Stimulated activated naive CD8-positive, alpha-beta T cell treated with anti-CD3 and anti-CD28 coated beads, Interleukin-15, Interleukin-2, amounts not matched to agents 100 ng/mL and 50 ng/mL, for 24 hours (primary cell): ENCODE results near the gene ESYT1.
A peak's percentile ranks its signal among the peaks of the same experiment; 100 is the strongest.

Source experiments
- H3K27ac Mint-ChIP-seq: one replicate; pipeline ENCODE4 v1.8.0; 2021; ENCODE audit warnings: mild to moderate bottlenecking, mixed read lengths
- H3K27me3 Mint-ChIP-seq: one replicate; pipeline ENCODE4 v1.8.0; 2021; ENCODE audit warnings: mixed read lengths
- H3K36me3 Mint-ChIP-seq: one replicate; pipeline ENCODE4 v1.8.0; 2021; ENCODE audit warnings: low read depth, mixed read lengths
- H3K4me1 Mint-ChIP-seq: one replicate; pipeline ENCODE4 v1.8.0; 2021; ENCODE audit warnings: low read depth, mixed read lengths
- H3K4me3 Mint-ChIP-seq: one replicate; pipeline ENCODE4 v1.8.0; 2021; ENCODE audit warnings: mild to moderate bottlenecking, mixed read lengths
- H3K9me3 Mint-ChIP-seq: one replicate; pipeline ENCODE4 v1.8.0; 2021; ENCODE audit warnings: mixed read lengths

Gene ESYT1, protein sequence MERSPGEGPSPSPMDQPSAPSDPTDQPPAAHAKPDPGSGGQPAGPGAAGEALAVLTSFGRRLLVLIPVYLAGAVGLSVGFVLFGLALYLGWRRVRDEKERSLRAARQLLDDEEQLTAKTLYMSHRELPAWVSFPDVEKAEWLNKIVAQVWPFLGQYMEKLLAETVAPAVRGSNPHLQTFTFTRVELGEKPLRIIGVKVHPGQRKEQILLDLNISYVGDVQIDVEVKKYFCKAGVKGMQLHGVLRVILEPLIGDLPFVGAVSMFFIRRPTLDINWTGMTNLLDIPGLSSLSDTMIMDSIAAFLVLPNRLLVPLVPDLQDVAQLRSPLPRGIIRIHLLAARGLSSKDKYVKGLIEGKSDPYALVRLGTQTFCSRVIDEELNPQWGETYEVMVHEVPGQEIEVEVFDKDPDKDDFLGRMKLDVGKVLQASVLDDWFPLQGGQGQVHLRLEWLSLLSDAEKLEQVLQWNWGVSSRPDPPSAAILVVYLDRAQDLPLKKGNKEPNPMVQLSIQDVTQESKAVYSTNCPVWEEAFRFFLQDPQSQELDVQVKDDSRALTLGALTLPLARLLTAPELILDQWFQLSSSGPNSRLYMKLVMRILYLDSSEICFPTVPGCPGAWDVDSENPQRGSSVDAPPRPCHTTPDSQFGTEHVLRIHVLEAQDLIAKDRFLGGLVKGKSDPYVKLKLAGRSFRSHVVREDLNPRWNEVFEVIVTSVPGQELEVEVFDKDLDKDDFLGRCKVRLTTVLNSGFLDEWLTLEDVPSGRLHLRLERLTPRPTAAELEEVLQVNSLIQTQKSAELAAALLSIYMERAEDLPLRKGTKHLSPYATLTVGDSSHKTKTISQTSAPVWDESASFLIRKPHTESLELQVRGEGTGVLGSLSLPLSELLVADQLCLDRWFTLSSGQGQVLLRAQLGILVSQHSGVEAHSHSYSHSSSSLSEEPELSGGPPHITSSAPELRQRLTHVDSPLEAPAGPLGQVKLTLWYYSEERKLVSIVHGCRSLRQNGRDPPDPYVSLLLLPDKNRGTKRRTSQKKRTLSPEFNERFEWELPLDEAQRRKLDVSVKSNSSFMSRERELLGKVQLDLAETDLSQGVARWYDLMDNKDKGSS

DNA sequence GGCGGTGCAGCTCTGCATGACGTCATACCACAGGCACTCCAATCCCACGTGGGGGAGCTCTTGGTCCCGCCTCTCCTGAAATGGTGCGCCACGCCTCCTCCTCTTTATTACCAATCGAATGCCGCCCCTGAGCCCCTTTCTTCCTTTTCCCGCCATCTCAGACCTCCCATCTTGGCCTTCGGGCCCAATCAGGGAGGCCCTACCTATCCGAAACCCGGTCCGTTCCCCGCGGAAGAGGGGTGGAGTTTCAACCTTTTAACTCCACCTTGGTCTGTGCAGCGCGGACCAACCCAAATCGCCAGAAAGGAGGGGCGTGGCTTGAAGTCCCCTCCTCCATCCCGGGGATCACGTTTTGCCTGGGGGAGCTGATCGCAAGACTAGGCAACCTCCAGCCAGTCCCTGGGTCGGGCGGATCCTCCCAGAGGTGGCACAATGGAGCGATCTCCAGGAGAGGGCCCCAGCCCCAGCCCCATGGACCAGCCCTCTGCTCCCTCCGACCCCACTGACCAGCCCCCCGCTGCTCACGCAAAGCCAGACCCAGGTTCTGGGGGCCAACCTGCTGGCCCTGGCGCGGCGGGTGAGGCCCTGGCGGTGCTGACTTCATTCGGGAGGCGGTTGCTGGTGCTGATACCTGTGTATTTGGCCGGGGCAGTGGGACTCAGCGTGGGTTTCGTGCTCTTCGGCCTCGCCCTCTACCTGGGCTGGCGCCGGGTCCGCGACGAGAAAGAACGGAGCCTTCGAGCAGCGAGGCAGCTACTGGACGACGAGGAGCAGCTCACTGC lies at the start of gene ESYT1:
TSS of gene ESYT1 (plus strand) at position 380 of the 782 bp plus-strand sequence. CDS start at position 433, 53 bp downstream.
- Mint-ChIP-seq H3K27me3 (no peaks in the 10 kb centered on the region), H3K4me1 (peaks cover 68% of the 10 kb centered on the region), H3K27ac (peak within 1 kb of the TSS; percentile 88), H3K9me3 (no peaks in the 10 kb centered on the region), H3K4me3 (peak within 1 kb of the TSS; percentile 99), H3K36me3 (peaks cover 39% of the 10 kb centered on the region)

DNA sequence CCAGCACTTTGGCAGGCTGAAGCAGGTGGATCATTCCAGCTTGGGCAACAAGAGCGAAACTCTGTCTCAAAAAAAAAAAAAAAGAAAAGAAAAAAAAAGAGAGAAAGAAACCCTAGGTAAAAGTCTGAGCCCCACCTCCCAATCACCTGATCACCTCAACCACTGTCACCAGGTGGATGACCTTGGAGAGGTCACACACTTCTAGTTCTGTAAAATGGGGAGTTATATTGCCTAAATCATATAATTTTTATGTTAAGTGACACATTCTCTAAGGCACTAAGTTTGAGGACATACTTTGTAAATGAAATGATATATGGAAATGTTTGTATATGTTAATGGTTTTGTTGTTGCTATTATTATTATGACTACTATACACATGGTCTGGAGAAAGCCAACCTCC lies 49.6 kb upstream of the ESYT1 start:
- H3K4me3 Mint-ChIP-seq: peak overlapping the region; percentile 45
- H3K27me3 Mint-ChIP-seq: peaks cover 4% of the 10 kb centered on the region
- no peaks in the 10 kb centered on the region for H3K36me3 Mint-ChIP-seq

DNA sequence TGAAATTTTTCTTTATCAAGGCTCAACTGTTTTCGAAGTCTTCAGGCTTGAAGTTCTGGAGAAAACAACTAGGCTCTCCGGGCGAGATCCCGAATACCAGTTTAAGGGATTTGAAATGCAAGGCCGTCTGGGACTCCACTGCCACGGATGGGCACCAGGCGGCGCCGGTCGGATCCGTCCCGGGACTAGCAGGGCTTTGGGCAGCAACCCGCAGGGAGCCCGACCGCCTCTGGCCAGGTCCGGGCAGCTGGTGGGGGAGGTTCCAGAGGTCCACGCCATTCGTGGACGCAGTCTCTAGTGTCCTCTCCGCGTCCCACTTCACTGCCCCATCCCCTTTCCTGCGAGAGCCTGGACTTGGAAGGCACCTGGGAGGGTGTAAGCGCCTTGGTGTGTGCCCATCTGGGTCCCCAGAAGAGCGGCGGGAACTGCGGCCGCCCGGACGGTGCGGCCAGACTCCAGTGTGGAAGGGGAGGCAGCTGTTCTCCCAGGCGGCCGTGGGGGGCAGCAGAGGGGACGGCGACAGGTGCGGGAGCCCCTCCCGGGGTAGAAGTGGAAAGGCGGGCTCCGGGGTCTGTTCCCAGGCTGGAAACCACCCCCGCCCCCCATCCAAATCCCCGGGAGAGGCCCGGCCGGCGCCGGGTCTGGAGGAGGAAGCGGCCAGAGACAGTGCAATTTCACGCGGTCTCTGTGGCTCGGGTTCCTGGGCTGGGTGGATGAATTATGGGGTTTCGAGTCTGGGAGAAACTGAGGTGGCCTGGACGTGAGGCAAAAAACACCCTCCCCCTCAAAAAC lies 48.9 kb upstream of the ESYT1 start:
- Mint-ChIP-seq H3K9me3 (no peaks in the 10 kb centered on the region), H3K4me3 (peak overlapping the region; percentile 81), H3K4me1 (peaks cover 14% of the 10 kb centered on the region), H3K27ac (no peak overlapping the region), H3K27me3 (peaks cover 4% of the 10 kb centered on the region), H3K36me3 (no peaks in the 10 kb centered on the region)

More for the DNA sequence above, 49.6 kb upstream of the ESYT1 start:
- Mint-ChIP-seq H3K4me1 (peaks cover 14% of the 10 kb centered on the region), H3K27ac (no peak overlapping the region), H3K9me3 (no peaks in the 10 kb centered on the region)

DNA sequence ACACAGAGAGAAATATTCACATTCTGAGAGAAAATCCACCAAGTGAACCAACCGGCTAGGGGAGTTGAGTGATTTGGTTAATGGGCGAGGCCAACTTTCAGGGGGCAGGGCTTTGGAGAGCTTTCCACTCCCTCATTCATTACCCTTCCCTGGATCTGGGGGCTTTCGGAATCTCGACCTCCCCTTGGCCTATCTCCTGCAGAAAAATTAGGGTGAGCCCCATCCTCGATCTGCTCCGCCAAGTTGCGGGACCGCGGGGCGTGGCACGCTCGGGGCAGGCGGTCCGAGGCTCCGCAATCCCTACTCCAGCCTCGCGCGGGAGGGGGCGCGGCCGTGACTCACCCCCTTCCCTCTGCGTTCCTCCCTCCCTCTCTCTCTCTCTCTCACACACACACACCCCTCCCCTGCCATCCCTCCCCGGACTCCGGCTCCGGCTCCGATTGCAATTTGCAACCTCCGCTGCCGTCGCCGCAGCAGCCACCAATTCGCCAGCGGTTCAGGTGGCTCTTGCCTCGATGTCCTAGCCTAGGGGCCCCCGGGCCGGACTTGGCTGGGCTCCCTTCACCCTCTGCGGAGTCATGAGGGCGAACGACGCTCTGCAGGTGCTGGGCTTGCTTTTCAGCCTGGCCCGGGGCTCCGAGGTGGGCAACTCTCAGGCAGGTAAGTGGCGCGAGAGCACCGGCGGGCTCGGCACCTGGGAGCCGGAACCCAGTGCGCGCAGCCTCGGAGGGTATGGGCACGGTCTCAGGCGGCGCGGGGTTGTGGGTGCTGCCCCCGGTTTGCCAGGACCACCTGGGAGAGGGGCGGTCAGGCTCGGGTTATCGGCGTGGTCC lies 48.1 kb upstream of the ESYT1 start, which contains the start of gene ERBB3:
TSS of gene ERBB3 (plus strand) at position 443 of the 833 bp plus-strand sequence. CDS start at position 579, 136 bp downstream.
- peak within 1 kb of the TSS; percentile 81 for H3K4me3 Mint-ChIP-seq
- no peaks in the 10 kb centered on the region for H3K9me3 Mint-ChIP-seq
- H3K27me3 Mint-ChIP-seq: peaks cover 4% of the 10 kb centered on the region
- peaks cover 14% of the 10 kb centered on the region for H3K4me1 Mint-ChIP-seq
- no peaks in the 10 kb centered on the region for H3K36me3 Mint-ChIP-seq
- no peak within 1 kb of the TSS for H3K27ac Mint-ChIP-seq

DNA sequence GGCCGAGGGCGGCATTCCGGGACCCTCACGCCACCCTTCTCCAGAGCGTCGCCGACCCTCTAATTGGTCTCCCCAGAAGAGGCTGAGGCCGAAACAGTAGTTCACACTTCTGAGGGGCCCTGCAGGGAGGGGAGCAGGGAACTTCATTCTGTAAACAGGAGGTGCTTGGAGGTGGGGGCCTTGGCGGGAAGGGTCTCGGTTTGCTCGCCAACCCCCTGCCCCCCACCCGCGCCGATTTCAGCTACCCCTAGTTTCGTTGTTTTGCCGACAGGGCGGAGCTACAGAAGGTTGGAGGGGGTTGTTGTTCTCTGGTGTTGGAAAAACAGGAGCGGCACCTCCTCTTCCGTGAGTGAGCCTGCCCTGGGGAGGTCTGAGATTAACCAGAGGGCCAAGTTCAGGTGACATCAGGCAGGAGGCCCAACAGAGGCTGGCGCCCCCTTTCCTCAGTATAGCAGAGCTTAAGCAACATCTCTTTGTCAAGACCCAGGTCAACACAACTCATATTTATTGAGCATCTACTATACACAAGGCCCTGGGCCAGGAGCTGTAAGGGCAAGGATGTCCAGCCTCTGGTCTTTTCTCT lies 47.4 kb upstream of the ESYT1 start:
- Mint-ChIP-seq H3K4me3 (peak overlapping the region; percentile 81), H3K27ac (no peak overlapping the region), H3K27me3 (peaks cover 4% of the 10 kb centered on the region), H3K4me1 (peaks cover 14% of the 10 kb centered on the region), H3K36me3 (no peaks in the 10 kb centered on the region), H3K9me3 (no peaks in the 10 kb centered on the region)

DNA sequence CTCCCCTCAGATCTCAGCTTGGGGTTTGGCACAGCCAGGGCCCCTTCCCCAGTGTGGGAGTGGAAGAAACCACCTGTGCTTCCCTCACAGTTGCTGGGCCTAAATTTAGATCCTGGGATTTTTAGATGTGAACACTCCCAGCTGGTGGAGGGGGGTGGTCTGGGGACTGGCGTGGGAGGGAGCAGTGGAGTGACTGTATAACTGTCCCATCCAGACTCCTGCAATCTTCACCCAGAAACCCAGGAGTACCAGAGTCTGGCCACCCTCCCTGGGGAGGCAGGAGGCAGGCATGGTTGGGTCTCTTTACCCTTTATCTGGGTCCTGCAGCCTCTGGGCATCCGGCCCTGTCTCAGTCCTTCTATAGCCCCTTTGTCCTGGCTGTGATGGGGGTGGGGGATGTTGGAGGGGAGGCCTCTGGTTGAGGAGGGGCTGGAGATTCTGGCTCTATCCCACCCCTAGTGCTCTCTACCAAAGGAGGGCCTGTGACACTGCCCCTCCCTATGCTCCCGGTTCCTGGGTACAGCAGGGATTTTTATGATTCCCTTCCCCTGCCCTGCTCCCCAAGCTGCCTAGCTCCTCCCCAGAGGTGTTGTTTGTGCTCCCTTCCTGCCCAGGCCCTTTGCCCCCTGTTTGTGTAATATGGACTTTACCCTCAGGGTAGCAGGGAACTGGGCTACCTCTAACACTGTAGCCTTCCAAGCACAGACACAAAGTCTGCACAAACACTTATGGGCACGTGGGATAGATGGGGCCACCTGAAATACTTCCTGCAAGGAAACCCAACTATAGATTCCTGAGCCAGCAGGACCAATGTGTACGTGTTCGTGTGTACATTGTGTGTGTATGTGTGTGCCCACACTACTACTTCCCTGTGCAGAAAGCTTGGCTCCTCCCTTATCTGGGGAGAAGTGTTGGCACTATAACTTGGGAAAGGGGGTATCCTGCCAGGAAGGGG lies 46.4 kb upstream of the ESYT1 start:
- Mint-ChIP-seq H3K27me3 (peaks cover 4% of the 10 kb centered on the region), H3K27ac (no peak overlapping the region), H3K36me3 (no peaks in the 10 kb centered on the region), H3K4me3 (no peak overlapping the region), H3K4me1 (peaks cover 14% of the 10 kb centered on the region), H3K9me3 (no peaks in the 10 kb centered on the region)

DNA sequence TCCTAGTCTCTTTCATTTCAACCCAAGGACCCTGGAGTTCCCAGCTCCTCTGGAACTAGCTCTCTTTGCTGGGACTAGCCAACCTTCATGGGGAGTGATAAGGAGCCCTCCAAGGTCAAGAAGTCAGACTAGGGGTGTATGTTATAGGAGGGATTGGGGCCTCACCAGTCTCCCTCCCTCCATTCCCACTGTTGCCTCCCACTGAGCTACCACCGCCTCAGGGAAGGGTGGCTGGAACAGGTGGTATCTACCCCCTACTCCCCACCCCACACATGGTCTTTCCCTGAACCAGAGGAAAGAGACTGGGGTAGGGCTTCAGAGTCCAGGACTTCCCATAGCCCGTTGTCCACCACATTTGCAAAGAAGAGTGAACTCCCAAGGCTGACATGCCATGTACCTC lies 45.7 kb upstream of the ESYT1 start:
- Mint-ChIP-seq H3K4me1 (peaks cover 14% of the 10 kb centered on the region), H3K27ac (no peak overlapping the region)

DNA sequence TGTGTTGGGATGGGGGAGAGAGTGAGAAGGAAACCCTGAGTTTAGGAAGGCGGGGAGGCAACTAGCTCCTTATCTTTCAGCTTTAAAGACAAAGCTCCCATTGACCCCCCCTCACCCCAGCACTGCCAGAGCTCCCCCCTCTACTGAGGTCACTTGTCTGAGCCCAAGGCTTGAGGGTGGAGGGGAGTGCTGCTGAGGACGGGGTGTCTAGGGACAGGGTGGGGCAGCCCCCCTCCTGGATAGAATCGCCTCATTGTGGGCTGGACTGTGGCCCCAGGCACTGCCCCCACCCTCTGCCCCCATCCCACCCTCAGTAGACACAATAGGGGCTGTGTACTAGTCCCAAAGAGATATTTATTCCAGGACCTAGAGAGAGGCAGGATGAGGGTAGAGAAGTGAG lies 45.1 kb upstream of the ESYT1 start:
- no peak overlapping the region for H3K4me3 Mint-ChIP-seq
- peaks cover 14% of the 10 kb centered on the region for H3K4me1 Mint-ChIP-seq
- no peaks in the 10 kb centered on the region for H3K9me3 Mint-ChIP-seq
- no peak overlapping the region for H3K27ac Mint-ChIP-seq
- H3K27me3 Mint-ChIP-seq: peaks cover 4% of the 10 kb centered on the region
- H3K36me3 Mint-ChIP-seq: no peaks in the 10 kb centered on the region

More for the DNA sequence above, 45.7 kb upstream of the ESYT1 start:
- Mint-ChIP-seq H3K4me3 (no peak overlapping the region), H3K27me3 (peaks cover 4% of the 10 kb centered on the region), H3K36me3 (no peaks in the 10 kb centered on the region), H3K9me3 (no peaks in the 10 kb centered on the region)

DNA sequence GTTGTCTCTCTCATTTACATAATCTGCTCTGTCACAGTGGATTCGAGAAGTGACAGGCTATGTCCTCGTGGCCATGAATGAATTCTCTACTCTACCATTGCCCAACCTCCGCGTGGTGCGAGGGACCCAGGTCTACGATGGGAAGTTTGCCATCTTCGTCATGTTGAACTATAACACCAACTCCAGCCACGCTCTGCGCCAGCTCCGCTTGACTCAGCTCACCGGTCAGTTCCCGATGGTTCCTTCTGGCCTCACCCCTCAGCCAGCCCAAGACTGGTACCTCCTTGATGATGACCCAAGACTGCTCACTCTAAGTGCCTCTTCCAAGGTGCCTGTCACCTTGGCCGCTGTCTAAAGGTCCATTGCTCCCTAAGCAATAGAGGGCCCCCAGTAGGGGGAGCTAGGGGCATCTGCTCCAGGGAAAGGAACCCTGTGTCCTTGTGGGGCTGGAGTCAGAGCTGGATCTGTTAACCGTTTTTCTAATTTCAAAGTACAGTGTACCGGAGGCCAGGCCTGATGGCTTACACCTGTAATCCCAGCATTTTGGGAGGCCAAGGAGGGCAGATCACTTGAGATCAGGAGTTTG lies 43.0 kb upstream of the ESYT1 start:
- H3K4me3 Mint-ChIP-seq: no peak overlapping the region
- H3K36me3 Mint-ChIP-seq: no peaks in the 10 kb centered on the region
- no peak overlapping the region for H3K27ac Mint-ChIP-seq
- no peaks in the 10 kb centered on the region for H3K9me3 Mint-ChIP-seq
- H3K4me1 Mint-ChIP-seq: peaks cover 7% of the 10 kb centered on the region
- peaks cover 4% of the 10 kb centered on the region for H3K27me3 Mint-ChIP-seq

DNA sequence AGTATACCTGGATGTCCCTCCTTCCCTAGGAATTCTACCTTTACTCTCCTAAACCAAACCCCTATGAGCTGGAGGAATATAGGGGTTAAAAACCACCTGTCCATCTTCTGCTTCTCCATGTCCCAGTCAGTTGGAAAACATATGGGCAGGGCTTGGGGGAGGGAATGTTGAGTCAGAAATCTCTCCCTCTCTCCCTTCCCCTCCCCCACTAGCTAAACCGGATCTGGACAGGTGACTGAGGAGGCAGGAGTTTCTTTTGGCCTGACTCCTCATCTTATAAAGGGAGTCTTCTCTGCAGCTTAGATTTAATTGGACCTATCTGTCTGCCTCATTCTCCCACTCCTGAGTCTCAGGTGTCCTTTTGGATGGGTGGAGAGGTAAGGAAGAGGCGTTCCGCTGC lies 42.0 kb upstream of the ESYT1 start:
- no peak overlapping the region for H3K27ac Mint-ChIP-seq

DNA sequence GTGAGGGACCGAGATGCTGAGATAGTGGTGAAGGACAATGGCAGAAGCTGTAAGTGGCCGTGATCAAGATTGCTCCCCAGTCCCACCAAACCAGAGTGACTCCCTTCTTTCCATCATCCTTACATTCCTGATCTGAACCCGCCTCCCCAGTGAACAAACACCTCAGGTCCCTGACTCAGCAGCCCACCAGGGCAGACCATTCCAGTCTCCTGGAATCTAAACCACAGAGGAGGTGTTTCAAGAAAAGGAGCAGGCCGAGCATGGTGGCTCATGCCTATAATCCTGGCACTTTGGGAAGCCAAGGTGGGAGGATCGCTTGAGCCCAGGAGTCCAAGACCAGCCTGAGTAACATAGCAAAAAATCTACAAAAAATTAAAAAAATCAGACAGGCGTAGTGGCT lies 41.5 kb upstream of the ESYT1 start:
- peaks cover 4% of the 10 kb centered on the region for H3K27me3 Mint-ChIP-seq
- no peak overlapping the region for H3K27ac Mint-ChIP-seq
- H3K4me1 Mint-ChIP-seq: no peaks in the 10 kb centered on the region
- no peaks in the 10 kb centered on the region for H3K36me3 Mint-ChIP-seq
- no peaks in the 10 kb centered on the region for H3K9me3 Mint-ChIP-seq
- no peak overlapping the region for H3K4me3 Mint-ChIP-seq

More for the DNA sequence above, 42.0 kb upstream of the ESYT1 start:
- Mint-ChIP-seq H3K4me3 (no peak overlapping the region), H3K27me3 (peaks cover 4% of the 10 kb centered on the region), H3K4me1 (peaks cover 1% of the 10 kb centered on the region), H3K9me3 (no peaks in the 10 kb centered on the region), H3K36me3 (no peaks in the 10 kb centered on the region)
